Stimulated activated CD8-positive, alpha-beta memory T cell treated with anti-CD3 and anti-CD28 coated beads, Interleukin-12 subunit alpha, Interleukin-12 subunit beta, amount 100 ng/mL, for 24 hours (primary cell): Measurements from ENCODE around the gene VTI1A.
"Not testable (repeated sequence)": the region's sequence is repeated elsewhere in the genome, so short reads cannot be mapped to it uniquely, and the experiment has no call there.

Experiments used
- DNase-seq: peaks from one replicate; pipeline ENCODE4 v3.0.0-alpha.2; 2020; ENCODE audit errors: extremely low read depth

The VTI1A gene

DNA sequence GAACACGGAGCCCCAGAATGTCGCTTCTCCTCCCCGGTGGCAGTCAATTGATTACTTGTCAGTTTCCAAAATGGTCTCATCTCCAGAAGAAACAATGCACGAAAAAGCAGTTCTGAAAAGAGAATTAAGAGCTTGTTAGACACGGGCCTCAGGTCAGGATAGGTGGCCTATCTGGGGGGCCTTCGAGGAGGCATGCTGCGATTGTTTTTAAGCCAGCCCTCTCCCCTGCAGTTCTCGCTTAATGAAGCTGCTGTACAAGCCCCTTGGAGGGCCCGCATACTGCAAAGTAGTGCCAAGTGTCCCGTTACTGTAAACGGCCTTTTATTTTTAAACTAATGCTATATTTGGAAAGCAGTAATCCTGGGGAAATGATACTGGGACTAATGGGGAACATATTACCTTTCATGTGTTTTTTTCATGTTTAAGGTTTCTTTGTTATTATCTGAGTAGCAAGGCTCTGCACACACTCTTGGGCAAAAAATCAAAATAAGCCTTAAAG, 388.3 kb downstream of the VTI1A start:
- DNase-seq: no peak

DNA sequence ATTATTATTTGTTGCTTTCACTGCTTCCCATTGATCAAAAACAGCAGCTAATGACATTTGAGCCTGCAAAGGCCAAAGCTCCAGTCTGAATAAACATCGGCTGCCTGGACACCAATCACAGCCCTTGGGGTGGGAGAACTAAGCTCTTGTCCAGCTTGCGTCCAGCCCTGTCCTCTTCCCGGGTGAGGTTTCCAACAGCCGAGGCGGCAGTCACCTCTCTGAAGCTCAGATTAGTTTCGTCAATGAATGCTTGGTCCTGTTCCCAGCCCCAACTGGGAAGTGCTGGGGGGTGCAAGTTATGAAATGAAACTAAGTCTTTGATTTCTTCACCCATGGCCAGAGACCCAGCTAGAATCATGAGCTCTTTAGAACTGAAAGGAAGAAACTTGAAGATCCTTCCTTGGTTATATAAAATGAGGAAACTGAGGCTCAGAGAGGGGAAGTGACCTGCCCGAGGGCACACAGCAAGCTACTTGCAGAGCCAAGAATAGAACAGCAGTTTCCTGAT, 389.0 kb downstream of the VTI1A start:
- DNase-seq: no peak

DNA sequence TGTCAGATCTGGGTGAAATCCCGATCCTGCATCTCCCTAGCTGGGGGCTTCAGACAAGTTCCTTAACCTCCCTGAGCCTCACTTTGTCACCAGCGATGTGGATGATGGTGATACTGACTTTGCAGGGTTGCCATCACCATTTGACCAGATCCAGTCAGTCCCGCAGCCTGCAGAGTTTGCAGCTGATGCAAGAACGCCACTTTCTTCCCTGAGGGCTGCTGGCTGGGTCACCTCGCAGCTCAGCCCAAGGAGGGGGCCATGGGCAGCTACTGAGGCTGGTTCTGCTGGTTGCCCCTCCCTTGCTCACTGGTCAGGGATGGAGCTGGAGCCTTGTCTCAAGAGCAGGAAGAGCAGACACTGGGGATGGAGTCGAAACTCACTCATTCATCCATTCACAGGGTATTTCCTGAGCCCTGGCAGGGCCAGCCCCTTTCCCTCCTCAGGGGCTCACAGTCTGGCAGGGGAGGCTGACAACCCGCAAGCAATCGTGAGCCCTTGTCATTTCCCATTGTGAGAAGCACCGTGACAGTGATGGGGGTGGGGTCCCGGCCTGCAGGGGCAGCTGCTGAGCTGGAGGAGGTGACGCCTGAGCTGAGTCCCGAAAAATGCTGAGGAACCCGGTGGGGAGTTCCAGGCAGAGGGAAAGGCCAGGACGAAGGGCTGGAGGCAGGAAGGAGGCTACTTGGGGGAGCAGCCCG, 391.9 kb downstream of the VTI1A start:
- DNase-seq: no peak

DNA sequence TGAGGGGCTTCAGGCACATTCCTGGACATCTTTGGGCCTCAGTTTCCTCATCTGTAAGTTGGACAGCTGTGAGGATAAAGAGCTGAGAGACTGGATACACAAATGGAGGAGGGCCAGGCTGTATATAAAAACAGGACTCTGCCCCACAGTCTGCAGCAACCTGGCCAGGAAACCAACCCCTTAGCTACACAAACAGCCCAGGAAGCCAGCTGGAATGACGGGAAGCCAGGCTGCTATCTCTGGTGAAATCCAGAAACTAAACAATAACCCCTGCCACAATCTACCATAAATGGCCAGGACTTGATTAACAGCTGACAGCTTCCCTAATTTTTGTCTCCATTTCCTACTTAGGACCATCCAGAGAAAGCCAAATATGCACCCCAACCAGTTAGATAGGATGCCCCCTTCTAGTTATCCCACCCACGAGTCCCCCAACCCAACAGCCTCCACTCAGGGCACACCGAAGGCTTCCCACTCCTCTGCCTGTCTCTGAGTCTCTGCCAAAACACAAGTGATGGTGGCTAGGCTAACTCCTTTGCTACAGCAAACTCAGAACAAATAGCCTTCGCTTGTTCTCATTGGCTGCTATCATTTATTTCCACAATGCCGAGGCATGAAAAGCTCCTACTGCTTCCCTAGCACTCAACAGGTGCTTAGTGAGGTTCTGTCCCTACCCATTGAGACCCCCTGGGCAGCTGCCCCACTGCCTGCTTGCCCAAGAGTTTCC, 393.1 kb downstream of the VTI1A start:
- DNase-seq: no peak

DNA sequence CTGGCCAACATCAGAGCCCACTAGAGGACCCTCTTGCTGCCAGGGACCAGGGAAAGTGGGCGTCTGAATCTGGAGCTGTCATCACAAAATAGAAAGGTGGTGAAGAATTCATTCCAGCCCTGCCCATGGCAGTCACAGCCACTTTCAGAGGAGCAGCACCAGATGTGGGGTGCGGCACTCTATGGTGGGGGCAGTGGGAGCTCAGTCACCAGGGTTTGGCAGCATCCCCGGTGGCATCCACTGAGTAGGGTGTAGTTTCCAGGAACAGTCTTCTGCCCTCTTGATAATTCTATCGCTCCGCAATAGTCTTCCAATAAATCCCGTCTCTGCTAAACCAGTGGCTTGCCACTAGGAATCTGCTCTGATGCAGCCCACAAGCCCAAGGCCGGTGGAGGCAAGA, 394.5 kb downstream of the VTI1A start:
- DNase-seq: no peak

DNA sequence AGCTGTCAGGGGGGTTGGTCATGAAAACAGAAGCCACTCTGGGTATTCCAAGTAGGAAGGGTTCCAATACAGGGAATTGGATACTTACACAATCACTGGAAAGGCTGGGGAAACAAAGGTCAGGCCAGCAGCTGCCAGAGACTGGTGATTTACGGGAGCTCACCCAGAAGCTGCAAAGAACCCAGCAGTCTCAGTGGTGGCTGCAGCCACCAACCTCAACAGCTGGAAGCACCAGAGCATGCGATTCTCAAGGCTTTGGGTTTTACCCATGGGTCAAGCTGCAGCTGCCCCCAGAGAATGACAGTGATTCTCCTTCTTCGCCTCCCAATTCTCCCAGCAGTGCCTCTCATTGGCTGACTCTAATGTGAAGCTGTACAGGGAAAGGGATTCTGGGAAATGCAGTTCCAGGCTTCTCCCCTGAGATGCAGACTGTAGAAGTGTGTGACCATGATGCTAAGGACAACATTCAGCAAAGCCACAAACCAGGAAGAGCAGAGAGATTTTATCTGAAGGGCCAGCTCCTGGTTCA, 395.9 kb downstream of the VTI1A start:
- DNase-seq: no peak

DNA sequence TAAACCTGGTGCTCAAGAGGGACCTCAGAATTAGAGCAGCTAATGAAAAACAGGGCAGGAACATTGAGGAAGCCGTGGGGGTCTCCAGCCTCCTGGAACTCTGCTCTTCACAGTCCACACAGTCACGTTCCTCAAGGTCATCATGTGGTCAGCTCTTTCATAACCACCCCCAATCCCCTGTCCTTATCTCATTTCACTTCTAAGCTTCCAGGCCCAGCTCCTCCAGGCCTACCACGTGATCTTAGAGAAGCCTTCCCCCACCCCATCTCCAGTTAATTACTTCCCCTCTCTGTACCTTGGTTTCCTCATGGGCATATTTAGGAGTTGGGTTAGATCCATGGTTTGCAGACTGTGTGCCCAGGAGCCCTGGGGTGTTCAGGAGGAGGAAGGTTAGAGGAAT, 396.6 kb downstream of the VTI1A start:
- no peak for DNase-seq

DNA sequence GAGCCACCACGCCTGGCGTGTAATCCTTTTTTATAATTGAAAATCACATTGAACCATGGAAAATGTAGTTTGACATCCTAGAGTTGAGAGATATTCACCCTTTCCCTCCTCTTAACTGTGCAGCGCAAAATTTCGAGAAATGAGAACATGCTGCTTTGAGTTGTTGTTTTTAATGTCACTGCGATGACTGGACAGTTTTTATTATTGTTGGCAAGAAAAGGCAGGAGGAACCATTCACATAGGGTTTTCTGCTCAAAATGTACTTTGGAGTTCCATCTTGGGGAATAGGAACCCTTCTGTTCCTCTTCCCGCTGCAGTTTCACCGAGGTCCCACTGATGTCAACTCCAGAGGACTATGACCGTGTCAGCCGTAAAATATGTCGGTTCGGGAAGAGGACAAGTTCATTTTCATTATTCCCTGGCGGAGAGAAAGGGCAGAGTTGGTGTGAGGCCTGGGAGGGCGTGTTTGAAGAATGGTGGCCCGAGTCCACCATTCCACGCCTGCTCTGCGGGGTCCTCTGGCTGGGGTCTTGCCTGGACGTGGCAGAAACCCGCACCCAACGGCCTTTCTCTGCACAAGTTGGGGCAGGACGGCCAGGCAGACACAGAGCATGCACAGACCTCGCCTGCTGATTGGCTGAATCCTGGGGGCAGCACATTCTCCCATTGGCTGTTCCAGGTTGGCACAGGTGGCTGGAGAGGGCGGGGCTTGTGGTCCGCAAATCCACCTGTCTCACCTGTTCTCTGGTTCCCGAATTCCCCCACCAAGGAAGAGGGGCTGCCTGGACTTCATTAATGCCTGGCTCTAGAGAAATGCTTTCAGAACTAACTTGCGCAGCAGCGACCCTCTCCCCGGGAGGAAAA, 397.9 kb downstream of the VTI1A start:
- no peak for DNase-seq

DNA sequence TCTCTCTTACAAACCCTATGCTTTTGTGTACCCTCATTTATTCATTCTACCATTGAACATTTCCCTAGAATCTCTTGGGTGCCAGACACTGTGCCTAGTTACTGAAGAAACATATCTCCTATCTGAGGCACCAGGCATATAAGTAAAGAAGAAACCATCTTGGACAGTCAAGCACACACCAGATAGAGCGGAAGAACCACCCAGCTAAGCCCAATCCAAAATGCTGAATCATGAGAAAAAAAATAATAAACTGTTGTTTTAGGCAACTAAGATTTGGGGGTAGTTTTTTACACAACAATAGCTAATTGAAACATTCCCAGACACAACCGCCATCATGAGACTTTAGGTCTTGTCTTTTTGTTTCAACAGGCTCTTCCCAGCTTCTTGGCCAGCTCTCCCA, 400.8 kb downstream of the VTI1A start:
- DNase-seq: no peak

DNA sequence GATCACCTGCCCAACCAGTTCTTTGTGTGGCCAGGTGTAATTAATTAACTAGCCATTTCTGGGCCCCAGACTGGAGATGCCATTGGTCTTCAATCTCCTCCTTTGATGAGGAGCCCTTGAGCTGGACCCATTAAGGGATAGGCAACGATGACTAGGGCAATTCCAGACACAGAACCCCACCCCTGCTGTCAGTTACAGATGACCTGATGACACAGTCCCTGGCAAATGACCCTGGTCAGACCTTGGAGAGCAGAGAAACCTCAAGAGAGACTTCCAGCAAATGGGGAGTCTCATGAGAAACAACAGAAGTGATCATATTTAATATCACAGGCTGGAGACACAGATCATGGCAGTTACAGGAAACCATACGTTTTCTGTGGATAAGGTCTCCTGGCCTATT, 401.2 kb downstream of the VTI1A start:
- DNase-seq: no peak

DNA sequence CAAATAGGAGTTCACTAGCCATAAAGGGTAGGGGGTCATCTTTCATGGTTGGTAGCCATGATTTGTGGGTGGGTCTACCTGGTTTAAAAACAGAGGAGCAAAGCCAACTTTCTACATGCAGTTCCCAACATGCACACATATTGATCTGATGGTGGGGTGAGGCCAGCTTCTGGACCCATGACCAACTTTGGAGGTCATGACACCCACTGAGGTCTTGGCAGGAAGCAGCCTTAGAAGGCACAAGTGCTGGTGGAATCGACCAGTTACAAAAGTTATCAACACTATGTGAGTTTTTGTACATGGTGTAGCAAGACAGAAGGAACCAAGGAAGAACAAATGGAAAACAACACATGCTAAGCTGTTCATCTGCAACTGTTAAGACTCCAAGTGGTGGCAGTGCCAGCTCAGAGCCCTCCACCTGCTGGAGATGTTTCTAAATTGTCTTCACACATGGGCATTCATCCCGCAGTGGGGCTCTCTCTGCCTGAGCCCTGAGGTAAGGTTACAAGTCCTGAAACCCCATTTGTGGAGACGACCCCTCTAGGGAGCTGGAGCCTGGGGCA, 401.9 kb downstream of the VTI1A start:
- no peak for DNase-seq

DNA sequence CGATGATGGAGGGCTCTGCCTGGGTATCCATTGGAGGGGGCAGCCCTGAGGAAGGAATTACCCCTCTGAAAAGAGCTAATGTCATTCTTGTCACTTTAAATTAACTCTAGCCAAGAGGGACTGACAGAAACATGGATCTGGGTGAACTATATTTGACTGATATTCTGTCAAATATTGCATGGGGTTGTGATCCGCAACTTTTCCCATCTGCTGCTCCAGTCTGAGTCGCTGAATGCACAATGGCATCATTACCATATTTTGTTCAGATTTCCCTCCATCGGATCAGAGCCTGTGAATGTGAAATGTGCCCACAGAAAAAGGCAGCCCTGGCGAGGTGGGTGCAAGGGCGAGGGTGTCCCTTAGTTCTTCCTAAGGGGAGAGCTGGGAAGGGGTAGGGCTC, 402.5 kb downstream of the VTI1A start:
- DNase-seq: no peak

DNA sequence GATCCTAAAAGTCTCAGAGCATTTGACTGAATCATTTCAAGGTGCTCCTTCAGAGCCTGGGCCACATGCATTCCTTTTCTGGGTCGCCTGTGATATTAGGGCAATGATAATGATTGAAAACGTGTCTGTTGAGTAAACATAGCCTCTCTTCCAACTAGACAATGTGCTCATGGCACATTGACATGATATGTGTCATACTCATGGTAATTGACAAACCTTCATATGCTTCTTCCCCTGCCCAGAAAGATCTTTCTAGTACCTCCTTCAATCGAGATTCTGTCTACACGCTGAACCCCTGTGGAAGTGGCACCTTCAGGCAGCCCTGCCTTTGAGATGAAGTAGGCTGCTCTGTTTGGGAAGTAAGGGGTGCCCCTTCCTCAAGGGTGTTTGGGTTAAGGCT, 404.2 kb downstream of the VTI1A start:
- DNase-seq: no peak

DNA sequence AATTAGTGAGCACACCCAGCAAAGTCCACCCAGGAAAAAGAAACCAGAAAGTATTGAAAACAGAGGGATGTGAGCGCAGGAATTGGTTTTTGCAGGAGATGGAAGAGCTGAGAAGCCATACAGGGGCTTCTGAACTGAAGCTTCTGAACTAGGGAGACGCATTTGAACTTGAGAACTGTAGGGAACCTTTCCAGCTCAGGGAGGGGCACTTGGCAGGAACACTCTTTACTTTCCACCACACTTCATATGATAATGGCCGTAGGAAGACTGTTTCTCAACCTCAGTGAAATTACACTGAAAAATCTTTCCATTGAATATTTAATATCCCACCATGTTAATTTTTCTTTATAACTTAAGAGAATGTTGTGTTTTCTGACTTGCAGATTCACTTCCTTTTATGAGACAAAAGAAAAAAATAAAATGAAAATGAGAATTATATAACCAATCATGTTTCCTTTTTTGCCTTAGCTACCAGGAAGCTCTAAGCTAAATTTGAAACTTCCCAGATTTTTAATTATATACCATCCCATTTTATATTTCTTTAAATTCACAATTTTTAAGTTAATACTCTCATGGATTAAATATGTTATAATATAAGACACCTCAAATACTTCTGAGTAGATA, 404.7 kb downstream of the VTI1A start:
- no peak for DNase-seq

DNA sequence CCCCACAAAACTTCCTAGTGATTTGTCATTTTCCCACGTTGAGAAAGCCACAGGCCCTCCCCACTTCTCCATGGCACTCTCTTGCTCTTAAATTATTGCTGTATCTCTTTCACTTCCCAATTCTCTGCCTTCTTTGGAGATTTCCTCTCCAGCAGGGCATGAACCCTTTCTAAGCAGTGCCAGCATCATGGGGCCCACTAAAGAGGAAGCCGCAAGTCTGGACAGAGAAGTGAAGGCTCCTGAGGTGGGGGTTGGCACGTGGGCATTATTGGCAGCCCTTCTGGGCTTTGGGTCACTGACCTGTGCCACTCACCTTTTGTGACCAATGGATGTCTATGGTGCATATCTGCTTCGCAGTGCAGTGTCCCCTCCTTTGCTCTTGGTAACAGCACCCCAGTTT, 405.3 kb downstream of the VTI1A start:
- no peak for DNase-seq

DNA sequence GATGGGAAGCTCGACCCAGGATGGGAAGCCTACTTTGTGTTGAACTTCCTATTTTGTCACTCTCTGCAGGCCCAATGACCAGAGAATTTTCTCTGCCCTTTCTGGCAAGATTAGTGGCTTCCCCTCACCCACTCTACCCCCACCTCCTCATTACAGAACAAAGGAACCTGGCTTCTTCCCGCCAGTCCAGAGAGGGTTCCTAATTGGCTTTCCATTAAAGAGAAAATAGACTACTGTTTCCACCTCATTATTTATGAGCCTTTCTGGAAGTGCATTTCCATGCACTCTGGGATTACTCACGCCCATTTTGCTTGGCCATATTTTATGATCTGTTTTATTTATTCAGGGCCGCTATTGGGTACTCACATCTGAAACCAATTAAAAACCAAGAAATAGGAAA, 408.1 kb downstream of the VTI1A start:
- no peak for DNase-seq

DNA sequence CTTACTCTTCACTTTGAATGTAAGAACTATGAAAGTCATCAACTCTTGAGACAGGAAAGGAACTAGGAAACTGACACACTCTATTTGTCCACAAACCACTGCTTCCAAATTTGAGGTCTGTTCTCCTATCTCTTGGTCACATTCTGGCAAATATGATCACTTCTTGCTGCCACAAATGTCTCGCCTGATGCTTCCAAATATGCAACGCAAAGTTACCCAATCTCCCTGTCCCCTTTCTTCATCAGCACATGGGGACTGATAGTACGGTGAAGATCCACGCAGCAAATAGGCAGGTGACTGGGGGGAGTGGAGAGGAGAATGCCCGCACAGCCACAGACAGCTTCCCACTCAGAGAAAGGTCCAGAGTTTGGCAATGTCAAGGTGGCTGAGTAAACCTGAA, 410.5 kb downstream of the VTI1A start:
- DNase-seq: no peak

DNA sequence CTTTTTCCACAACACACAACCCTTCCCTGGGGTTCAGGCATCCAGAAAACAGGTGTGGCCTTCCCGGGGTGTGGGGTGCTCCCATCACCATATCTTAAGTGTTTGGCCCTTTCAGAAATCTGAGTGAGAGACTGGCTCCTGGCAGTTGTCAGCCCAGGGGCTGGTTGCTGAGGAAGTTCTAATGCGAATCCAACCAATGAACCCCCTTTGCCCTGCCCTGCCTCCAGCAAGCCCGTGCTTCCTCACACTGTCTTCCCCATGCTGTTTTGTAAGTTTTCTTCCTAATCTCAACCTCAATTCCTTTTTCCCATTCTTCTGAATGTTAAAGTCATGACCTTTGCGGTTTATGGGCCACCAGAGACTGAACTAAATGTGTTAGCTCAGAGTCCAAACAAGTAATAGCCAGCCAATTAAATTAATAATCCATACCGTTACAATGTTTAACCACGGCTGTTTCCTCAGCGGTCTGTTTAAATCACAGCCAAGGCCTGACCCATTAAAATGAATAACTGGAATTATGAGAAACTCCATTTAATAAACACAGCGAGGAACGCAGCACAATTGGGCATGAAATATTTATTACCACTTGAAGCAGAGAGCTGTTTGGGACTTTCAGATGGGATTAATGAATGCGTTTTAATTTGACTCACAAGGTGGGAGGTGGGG, 412.1 kb downstream of the VTI1A start:
- no peak for DNase-seq

DNA sequence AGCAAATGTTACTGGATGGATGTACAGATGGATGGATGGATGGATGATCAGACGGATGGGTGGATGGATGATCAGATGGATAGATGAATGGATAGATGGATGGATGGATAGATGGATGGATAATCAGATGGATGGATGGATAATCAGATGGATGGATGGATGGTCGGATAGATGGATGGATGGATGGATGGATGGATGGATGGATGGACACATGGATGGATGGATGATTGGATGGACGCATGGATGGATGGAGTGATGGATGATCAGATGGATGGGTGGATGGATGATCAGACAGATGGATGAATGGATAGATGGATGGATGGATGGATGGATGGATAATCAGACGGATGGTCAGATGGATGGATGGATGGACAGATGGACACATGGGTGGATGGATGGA, 412.8 kb downstream of the VTI1A start:
- no peak for DNase-seq

DNA sequence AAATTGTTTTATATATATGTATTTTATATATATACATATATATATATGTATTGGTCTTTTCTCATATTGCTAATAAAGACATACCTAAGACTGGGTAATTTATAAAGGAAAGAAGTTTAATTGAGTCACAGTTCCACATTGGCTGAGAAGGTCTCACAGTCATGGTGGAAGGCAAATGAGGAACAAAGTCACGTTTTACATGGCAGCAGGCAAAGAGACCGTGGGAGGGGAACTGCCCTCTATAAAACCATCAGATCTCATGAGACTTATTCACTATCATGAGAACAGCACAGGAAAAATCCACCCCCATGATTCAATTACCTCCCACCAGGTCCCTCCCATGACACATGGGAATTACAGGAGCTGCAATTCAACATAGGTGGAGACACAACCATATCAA, 416.4 kb downstream of the VTI1A start:
- DNase-seq: not testable (repeated sequence)
